Mesothelial cell of epicardium (in vitro differentiated cells): ENCODE data around the gene LIN28A. TPM values are rescaled to one million over a fixed set of nuclear protein-coding genes. Genes with fewer than 3 reads are reported as not detected.

ENCODE experiments used
- DNase-seq, 2 experiments: peaks; one replicate each; pipeline ENCODE4 v3.0.0; 2021; ENCODE audit warnings: low spot score in 2 of 2; ENCODE audit not compliant: unreplicated experiment in 2 of 2
- H3K27ac Mint-ChIP-seq: 2 replicates; pipeline ENCODE4 v1.8.0; 2021; ENCODE audit warnings: mixed read lengths
- H3K27me3 Mint-ChIP-seq: 2 replicates; pipeline ENCODE4 v1.8.0; 2021; ENCODE audit warnings: low read depth, mixed read lengths
- H3K36me3 Mint-ChIP-seq: 2 replicates; pipeline ENCODE4 v1.8.0; 2021; ENCODE audit warnings: mixed read lengths
- H3K4me1 Mint-ChIP-seq: 2 replicates; pipeline ENCODE4 v1.8.0; 2021; ENCODE audit warnings: mixed read lengths
- H3K4me3 Mint-ChIP-seq: 2 replicates; pipeline ENCODE4 v1.8.0; 2021; ENCODE audit warnings: mild to moderate bottlenecking, moderate library complexity, mixed read lengths
- H3K9me3 Mint-ChIP-seq: 2 replicates; pipeline ENCODE4 v1.8.0; 2021; ENCODE audit warnings: mixed read lengths
- total RNA-seq: library from RNA; stranded (reverse); gene quantifications from 3 replicates; pipeline ENCODE4 v1.2.1, GENCODE V29; 2021
- TF ChIP-seq, protein P1 (sequence below): fragments of 200-600 bp; sonication (generic); IDR thresholded peaks from one replicate; pipeline ENCODE4 v1.5.0; 2021; ENCODE audit warnings: antibody characterized with exemption; ENCODE audit not compliant: unreplicated experiment

Gene LIN28A
- total RNA-seq, 1 donor from 2014 or later, result 0.09 TPM

DNA sequence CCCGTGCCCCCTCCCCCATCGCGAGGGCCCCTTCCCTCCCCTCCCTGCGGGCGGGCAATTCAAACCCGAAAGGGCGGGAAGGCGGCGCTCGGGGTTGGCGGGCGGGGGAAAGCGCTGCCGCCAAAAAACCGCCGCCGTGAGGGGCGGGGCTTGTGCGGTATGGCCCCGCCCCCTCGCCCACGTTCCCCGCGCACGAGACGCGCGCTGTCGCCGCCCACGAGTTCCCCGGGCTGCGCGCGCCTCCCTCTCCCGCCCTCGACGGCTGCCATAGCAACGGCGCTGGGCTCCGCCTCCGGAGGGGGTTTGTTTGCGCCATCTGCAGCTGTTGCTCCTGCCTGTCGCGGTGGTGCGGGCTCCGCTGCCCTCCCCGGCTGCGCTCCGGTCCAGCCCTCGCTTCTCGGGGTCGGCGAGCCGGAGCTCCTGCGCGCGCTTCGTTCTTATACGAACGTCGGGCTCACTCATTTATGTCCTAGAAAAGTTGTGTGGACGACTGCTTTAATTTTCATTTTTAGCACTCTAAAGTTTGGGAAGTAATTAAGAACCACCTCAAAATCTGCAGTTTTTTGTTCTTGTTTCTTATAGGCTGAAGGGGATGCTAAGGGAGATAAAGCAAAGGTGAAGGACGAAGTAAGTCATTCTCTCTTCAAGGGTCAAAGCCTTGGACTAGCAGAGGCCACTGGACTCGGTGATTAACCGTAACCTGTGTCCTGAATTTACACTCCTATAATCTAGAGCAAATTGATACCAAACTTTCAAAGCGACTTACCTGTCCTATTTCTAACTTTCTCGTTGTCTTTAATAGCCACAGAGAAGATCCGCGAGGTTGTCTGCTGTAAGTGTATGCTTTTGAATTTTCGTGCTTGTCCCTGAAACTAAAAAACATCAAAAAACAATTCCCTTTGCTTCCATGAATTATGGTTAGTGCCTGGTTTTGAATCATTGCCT, 62.6 kb downstream of the LIN28A start:
- H3K4me1 Mint-ChIP-seq, result peaks cover 31% of the 10 kb centered on the region
- H3K27ac Mint-ChIP-seq, result peak overlapping the region; percentile 66
- peaks cover 35% of the 10 kb centered on the region for H3K36me3 Mint-ChIP-seq
- H3K9me3 Mint-ChIP-seq, result no peaks in the 10 kb centered on the region
- peak overlapping the region; percentile 88 for H3K4me3 Mint-ChIP-seq
- no peaks in the 10 kb centered on the region for H3K27me3 Mint-ChIP-seq
- TF ChIP-seq, protein P1, sequence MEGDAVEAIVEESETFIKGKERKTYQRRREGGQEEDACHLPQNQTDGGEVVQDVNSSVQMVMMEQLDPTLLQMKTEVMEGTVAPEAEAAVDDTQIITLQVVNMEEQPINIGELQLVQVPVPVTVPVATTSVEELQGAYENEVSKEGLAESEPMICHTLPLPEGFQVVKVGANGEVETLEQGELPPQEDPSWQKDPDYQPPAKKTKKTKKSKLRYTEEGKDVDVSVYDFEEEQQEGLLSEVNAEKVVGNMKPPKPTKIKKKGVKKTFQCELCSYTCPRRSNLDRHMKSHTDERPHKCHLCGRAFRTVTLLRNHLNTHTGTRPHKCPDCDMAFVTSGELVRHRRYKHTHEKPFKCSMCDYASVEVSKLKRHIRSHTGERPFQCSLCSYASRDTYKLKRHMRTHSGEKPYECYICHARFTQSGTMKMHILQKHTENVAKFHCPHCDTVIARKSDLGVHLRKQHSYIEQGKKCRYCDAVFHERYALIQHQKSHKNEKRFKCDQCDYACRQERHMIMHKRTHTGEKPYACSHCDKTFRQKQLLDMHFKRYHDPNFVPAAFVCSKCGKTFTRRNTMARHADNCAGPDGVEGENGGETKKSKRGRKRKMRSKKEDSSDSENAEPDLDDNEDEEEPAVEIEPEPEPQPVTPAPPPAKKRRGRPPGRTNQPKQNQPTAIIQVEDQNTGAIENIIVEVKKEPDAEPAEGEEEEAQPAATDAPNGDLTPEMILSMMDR, result no peak
- DNase-seq, result peak; percentile 92 to 94

DNA sequence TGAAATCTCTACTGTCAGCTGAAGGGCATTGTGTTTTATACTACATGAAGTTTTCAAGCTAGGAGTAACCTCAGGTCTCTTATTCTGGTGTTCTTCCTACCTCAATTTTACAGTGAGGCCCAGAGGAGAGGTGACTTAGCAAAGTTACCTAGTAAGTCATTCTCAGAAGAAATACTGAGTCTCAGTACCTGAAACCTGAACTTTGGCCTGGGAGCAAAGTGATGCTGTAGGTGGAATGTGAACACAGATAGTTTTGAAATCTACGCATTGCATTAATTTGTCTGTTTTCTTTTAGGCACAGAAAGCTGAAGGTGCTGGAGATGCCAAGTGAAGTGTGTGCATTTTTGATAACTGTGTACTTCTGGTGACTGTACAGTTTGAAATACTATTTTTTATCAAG, 64.2 kb downstream of the LIN28A start:
- Mint-ChIP-seq H3K27ac (no peak overlapping the region), H3K36me3 (peaks cover 37% of the 10 kb centered on the region), H3K27me3 (no peaks in the 10 kb centered on the region), H3K4me1 (peaks cover 31% of the 10 kb centered on the region), H3K9me3 (no peaks in the 10 kb centered on the region), H3K4me3 (peak overlapping the region; percentile 88)
- TF ChIP-seq, protein P1, result no peak
- no peak for DNase-seq

DNA sequence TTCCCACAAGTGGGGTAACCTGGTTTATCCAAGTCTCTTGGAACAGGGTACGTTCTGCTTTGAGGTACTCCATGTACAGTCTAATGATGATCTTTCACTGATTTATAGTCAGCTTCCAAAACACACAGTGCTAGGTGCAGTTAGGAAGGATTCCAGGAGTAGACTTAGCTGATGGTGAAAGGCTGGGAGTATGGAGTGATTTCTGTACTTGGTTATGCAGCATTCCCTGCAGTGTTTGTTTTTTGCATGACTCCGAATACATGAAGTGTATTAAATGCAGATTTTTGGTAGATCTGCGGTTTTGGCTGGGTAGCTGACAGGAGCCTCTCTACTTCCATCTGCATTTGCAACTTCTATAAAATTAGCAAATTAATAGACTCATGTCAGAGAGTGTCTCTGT, 65.4 kb downstream of the LIN28A start:
- Mint-ChIP-seq H3K4me3 (no peak overlapping the region), H3K36me3 (peaks cover 36% of the 10 kb centered on the region)

DNA sequence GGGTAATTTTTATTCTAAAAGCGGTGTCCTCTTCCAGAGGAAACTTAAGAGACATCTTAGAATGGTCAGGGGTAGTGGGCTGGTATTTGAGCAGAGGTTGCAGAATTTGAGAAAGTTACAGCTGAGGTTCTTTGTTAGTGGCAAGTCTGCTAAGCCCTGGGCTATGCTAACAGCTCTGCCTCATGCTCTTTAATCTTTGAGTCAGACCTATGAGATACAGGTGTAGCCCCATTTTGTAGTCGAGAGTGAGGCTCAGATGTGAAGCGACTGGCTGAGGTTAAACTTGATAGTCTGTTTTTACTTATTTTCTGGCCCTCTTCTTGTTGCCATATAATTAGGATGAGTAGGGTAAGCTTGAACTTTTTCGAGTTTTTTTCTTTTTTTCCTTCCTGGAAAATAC, 66.3 kb downstream of the LIN28A start:
- DNase-seq, result no peak
- TF ChIP-seq, protein P1, result no peak
- no peak overlapping the region for H3K4me3 Mint-ChIP-seq
- no peak overlapping the region for H3K27ac Mint-ChIP-seq
- peaks cover 36% of the 10 kb centered on the region for H3K36me3 Mint-ChIP-seq
- no peaks in the 10 kb centered on the region for H3K27me3 Mint-ChIP-seq
- H3K9me3 Mint-ChIP-seq, result no peaks in the 10 kb centered on the region
- H3K4me1 Mint-ChIP-seq, result peaks cover 20% of the 10 kb centered on the region

More for the DNA sequence above, 65.4 kb downstream of the LIN28A start:
- Mint-ChIP-seq H3K4me1 (peaks cover 26% of the 10 kb centered on the region), H3K27ac (peak overlapping the region; percentile 76), H3K9me3 (no peaks in the 10 kb centered on the region), H3K27me3 (no peaks in the 10 kb centered on the region)
- TF ChIP-seq, protein P1, result no peak
- DNase-seq, result no peak

DNA sequence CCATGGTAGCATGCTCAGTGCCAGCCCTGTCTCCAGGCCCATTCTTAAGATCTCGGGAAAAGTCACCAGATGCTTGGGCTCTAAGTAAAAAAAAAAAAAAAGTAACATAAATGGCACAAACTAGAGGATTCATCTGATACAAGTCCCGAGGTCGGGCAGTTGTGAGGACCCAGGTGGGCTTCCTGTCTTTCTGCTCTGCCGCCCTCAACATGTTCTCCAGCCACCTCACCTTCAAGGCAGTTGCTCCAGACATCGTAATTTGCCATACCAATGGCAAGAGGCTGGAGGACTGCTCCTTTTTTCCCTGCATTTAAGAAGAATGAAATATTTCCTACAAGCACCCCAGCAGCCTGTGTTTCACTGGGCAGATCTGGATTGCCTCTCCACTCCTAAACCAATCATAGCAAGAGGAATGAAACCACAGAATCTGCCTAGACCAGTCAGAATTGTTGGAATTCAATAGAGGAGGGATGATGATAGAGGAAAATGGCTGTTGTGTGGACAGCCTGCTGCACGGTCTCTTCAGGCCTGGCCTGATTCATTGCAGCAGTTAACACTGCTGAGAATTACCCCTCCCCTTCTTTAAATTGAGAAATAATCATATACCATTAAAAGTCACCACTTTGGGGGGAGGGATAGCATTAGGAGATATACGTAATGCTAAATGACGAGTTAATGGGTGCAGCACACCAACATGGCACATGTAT, 67.0 kb downstream of the LIN28A start:
- no peaks in the 10 kb centered on the region for H3K27me3 Mint-ChIP-seq
- peaks cover 38% of the 10 kb centered on the region for H3K36me3 Mint-ChIP-seq
- no peaks in the 10 kb centered on the region for H3K9me3 Mint-ChIP-seq
- H3K4me1 Mint-ChIP-seq, result peaks cover 20% of the 10 kb centered on the region
- DNase-seq, result no peak
- no peak overlapping the region for H3K4me3 Mint-ChIP-seq
- TF ChIP-seq, protein P1, result no peak
- peak overlapping the region; percentile 63 for H3K27ac Mint-ChIP-seq
